SK-N-MC (cell line): ENCODE results near the gene CRTC1.
"Not testable (repeated sequence)": the region's sequence is repeated elsewhere in the genome, so short reads cannot be mapped to it uniquely, and the experiment has no call there.

Source experiments
- EZH2 ChIP-seq: fragments of 200-600 bp; sonication (generic); IDR thresholded peaks from one replicate; pipeline ENCODE4 v1.6.1; 2017; ENCODE audit warnings: antibody characterized with exemption
- FOXP2 ChIP-seq: optimal IDR thresholded peaks from 2 replicates; pipeline ENCODE3; 2011; ENCODE audit warnings: mild to moderate bottlenecking, moderate library complexity; ENCODE audit not compliant: insufficient read depth; ENCODE audit errors: extremely low read length, control extremely low read depth
- POLR2AphosphoS5 ChIP-seq: IDR thresholded peaks from 2 replicates; pipeline ENCODE4 v1.6.1; 2012; ENCODE audit warnings: mild to moderate bottlenecking, low read depth, low read length, borderline replicate concordance

DNA sequence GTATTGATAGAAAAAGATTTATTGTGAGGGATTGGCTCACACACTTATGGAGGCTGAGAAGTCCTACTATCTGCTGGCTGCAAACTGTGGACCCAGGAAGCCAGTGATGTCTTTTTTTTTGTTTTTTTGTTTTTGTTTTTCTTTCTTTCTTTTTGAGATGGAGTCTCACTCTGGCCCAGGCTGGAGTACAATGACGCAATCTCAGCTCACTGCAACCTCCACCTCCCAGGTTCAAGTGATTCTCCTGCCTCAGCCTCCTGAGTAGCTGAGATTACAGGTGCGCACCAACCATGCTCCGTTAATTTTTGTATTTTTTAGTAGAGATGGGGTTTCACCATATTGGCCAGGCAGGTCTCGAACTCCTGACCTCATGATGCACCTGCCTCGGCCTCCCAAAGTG, 128.2 kb downstream of the CRTC1 start:
- not testable (repeated sequence) for TF ChIP-seq POLR2AphosphoS5, EZH2, FOXP2
